Measurements from ENCODE around the gene CST5. TPM values are rescaled to one million over a fixed set of nuclear protein-coding genes. Genes with fewer than 3 reads are reported as not detected.

Gene CST5
- total RNA-seq, 2 experiments from 2014 or later = not detected

- intact Hi-C loops (cut with DNase I, micrococcal nuclease) = no loop called here
- Mint-ChIP-seq H3K4me3 (no peak overlapping the region), H3K27me3 (no peaks in the 10 kb centered on the region)
Measured at GRCh38 chr20:23926944-23927872, 47.7 kb upstream of the CST5 start.

GRCh38 chr20:23926526-23926880 is 47.0 kb upstream of the CST5 start:
- CTCF ChIA-PET = no interaction called here
- POLR2A ChIA-PET = interaction anchor here (1.6 kb wide), 1 partner anchor 11 kb away, joined by 4 read pairs; no protein-coding TSS in a partner anchor

More at GRCh38 chr20:23926944-23927872, 47.7 kb upstream of the CST5 start:
- ChIA-PET POLR2A (interaction anchor here (1.6 kb wide), 1 partner anchor 10 kb away, joined by 4 read pairs; no protein-coding TSS in a partner anchor), CTCF (no interaction called here)
- Mint-ChIP-seq H3K27ac (no peak overlapping the region), H3K4me1 (ENCODE audit: low read depth) (peaks cover 28% of the 10 kb centered on the region), H3K36me3 (ENCODE audit: low read depth) (no peaks in the 10 kb centered on the region), H3K9me3 (peaks cover 10% of the 10 kb centered on the region)
- H3K27ac ChIP-seq (ENCODE audit: low read depth in 1 of 2, low read length in 2 of 2) = no peak overlapping the region
- DNase-seq (peak in 1 of 14 experiments; percentile 65), ATAC-seq (ENCODE audit: poor library complexity) (no peak)
- H3K36me3 ChIP-seq (ENCODE audit: insufficient read depth, low read length) = no peaks in the 10 kb centered on the region
- H3K4me1 ChIP-seq (ENCODE audit: insufficient read depth, low read length) = peaks cover 39% of the 10 kb centered on the region
- no peaks in the 10 kb centered on the region for H3K27me3 ChIP-seq (ENCODE audit: control insufficient read depth in 1 of 2, insufficient read depth in 2 of 2, low read length in 2 of 2)
- TF ChIP-seq CTCF (IDR thresholded peaks at IDR 0.05) = no peak
- H3K9me3 ChIP-seq (ENCODE audit: control insufficient read depth in 1 of 2, insufficient read depth in 1 of 2, low read length in 2 of 2) = peaks cover 0 to 9% of the 10 kb centered on the region in 2 experiments
- H3K4me3 ChIP-seq (ENCODE audit: low read length) = no peak overlapping the region

More at GRCh38 chr20:23926526-23926880, 47.0 kb upstream of the CST5 start:
- H3K4me1 Mint-ChIP-seq (ENCODE audit: low read depth) = peaks cover 33% of the 10 kb centered on the region
- peaks cover 10% of the 10 kb centered on the region for H3K9me3 Mint-ChIP-seq
- ATAC-seq (ENCODE audit: poor library complexity) (no peak), DNase-seq (no peak)
- H3K9me3 ChIP-seq (ENCODE audit: control insufficient read depth in 1 of 2, insufficient read depth in 1 of 2, low read length in 2 of 2) = peaks cover 0 to 9% of the 10 kb centered on the region in 2 experiments
- H3K27me3 Mint-ChIP-seq = no peaks in the 10 kb centered on the region
- no peaks in the 10 kb centered on the region for H3K27me3 ChIP-seq (ENCODE audit: control insufficient read depth in 1 of 2, insufficient read depth in 2 of 2, low read length in 2 of 2)
- no peak for TF ChIP-seq CTCF (IDR thresholded peaks at IDR 0.05)
- no peak overlapping the region for H3K4me3 Mint-ChIP-seq
- no peak overlapping the region for H3K27ac Mint-ChIP-seq
- H3K27ac ChIP-seq (ENCODE audit: low read depth in 1 of 2, low read length in 2 of 2) = no peak overlapping the region
- H3K4me3 ChIP-seq (ENCODE audit: low read length) = no peak overlapping the region
- H3K4me1 ChIP-seq (ENCODE audit: insufficient read depth, low read length) = peaks cover 46% of the 10 kb centered on the region
- no peaks in the 10 kb centered on the region for H3K36me3 Mint-ChIP-seq (ENCODE audit: low read depth)
- no peaks in the 10 kb centered on the region for H3K36me3 ChIP-seq (ENCODE audit: insufficient read depth, low read length)
- intact Hi-C loops (cut with DNase I, micrococcal nuclease) = no loop called here
